22Rv1 (cell line): ENCODE data around the gene ODAPH.

ENCODE experiments used
- ZFX ChIP-seq: fragments of 450-650 bp; IDR thresholded peaks from 2 replicates; pipeline ENCODE4 v1.6.1; 2017; ENCODE audit warnings: antibody characterized with exemption, borderline replicate concordance
- TF ChIP-seq, protein P1 (sequence below): fragments of 450-650 bp; IDR thresholded peaks from 2 replicates; pipeline ENCODE4 v1.5.1; 2017; ENCODE audit warnings: mild to moderate bottlenecking

DNA sequence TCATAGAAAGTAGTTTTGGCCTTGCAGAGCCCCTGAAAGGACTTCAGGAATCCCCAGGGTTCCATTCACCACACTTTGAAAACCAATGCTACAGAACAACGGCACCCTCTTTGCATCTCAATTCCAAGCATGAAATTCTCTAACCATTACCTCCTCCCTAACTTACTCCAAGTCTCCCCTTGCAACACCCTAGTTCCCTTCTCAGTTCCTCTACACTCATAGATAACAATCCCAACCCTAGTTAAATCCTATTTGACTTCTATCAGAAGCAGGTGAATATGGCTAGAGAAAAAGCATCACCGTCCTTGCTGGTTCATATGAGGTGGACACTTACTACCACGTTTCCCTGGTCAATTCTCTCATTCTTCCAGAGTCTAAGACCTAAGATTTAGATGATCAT, 44.0 kb upstream of the ODAPH start:
- TF ChIP-seq, protein P1, sequence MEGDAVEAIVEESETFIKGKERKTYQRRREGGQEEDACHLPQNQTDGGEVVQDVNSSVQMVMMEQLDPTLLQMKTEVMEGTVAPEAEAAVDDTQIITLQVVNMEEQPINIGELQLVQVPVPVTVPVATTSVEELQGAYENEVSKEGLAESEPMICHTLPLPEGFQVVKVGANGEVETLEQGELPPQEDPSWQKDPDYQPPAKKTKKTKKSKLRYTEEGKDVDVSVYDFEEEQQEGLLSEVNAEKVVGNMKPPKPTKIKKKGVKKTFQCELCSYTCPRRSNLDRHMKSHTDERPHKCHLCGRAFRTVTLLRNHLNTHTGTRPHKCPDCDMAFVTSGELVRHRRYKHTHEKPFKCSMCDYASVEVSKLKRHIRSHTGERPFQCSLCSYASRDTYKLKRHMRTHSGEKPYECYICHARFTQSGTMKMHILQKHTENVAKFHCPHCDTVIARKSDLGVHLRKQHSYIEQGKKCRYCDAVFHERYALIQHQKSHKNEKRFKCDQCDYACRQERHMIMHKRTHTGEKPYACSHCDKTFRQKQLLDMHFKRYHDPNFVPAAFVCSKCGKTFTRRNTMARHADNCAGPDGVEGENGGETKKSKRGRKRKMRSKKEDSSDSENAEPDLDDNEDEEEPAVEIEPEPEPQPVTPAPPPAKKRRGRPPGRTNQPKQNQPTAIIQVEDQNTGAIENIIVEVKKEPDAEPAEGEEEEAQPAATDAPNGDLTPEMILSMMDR: no peak
- no peak for TF ChIP-seq ZFX
